SK-N-SH (cell line): ENCODE results near the gene IWS1. TPM values are rescaled to one million over a fixed set of nuclear protein-coding genes. Genes with fewer than 3 reads are reported as not detected.

Experiments
- CTCF ChIA-PET: fragments of 300-600, 350-600 bp; formaldehyde crosslinking; extraction: SDS; loops from one replicate; lab custom pipeline; 2021; lab: Yijun Ruan, JAX
- POLR2A ChIA-PET: fragments of 350-600 bp; sonication (Branson Sonifier 250); formaldehyde crosslinking; extraction: SDS; loops from one replicate; lab custom pipeline; 2020; ENCODE audit warnings: antibody characterized with exemption, inconsistent platforms; lab: Yijun Ruan, JAX
- DNase-seq: peaks from one replicate; pipeline ENCODE4 v3.0.0; 2012
- H2AFZ ChIP-seq: fragments of 200-600 bp; sonication (generic); 2 replicates; pipeline ENCODE4 v1.8.1; 2016; ENCODE audit warnings: antibody characterized with exemption, mild to moderate bottlenecking, low read depth
- H3F3A ChIP-seq: fragments of 200-600 bp; sonication (generic); replicated peaks from 2 replicates; pipeline ENCODE3; 2016; ENCODE audit warnings: antibody characterized with exemption, mild to moderate bottlenecking; ENCODE audit not compliant: insufficient read depth
- H3K27ac ChIP-seq, 2 experiments: fragments of 200-500 bp in 1 of 2; fragments of 200-600 bp in 1 of 2; sonication (Bioruptor generic) in 1 of 2; sonication (generic), shearing (Covaris generic) in 1 of 2; 2 replicates each; pipeline versions ENCODE4 v1.5.1 to v1.6.1; 2014 to 2016; ENCODE audit warnings: low read depth in 2 of 2, inconsistent platforms in 1 of 2, low read length in 1 of 2, mild to moderate bottlenecking in 1 of 2, mixed read lengths in 1 of 2
- H3K27me3 ChIP-seq: fragments of 200-600 bp; sonication (generic), shearing (Covaris generic); 2 replicates; pipeline ENCODE4 v1.6.1; 2016; ENCODE audit warnings: mixed run types; ENCODE audit not compliant: insufficient read depth
- H3K36me3 ChIP-seq, 2 experiments: fragments of 200-500 bp in 1 of 2; fragments of 200-600 bp in 1 of 2; sonication (Bioruptor generic) in 1 of 2; sonication (generic) in 1 of 2; replicated peaks in 1 of 2; 2 replicates each; pipeline versions ENCODE3 to v1.5.1; 2014 to 2016; ENCODE audit warnings: low read length in 1 of 2, mild to moderate bottlenecking in 1 of 2; ENCODE audit not compliant: insufficient read depth in 2 of 2, control insufficient read depth in 1 of 2
- H3K4me1 ChIP-seq, 2 experiments: fragments of 200-500 bp in 1 of 2; fragments of 200-600 bp in 1 of 2; sonication (Bioruptor generic) in 1 of 2; sonication (generic), shearing (Covaris generic) in 1 of 2; 2 replicates each; pipeline versions ENCODE4 v1.5.1 to v1.6.1; 2014 to 2016; ENCODE audit warnings: low read depth in 1 of 2, low read length in 1 of 2, mixed run types in 1 of 2; ENCODE audit not compliant: insufficient read depth in 2 of 2, control insufficient read depth in 1 of 2
- H3K4me2 ChIP-seq: fragments of 200-600 bp; sonication (generic), shearing (Covaris generic); 2 replicates; pipeline ENCODE4 v1.6.1; 2017; ENCODE audit warnings: mixed run types
- H3K4me3 ChIP-seq, 2 experiments: fragments of 200-500 bp in 1 of 2; fragments of 200-600 bp in 1 of 2; sonication (Bioruptor generic) in 1 of 2; sonication (generic), shearing (Covaris generic) in 1 of 2; 2 replicates each; pipeline versions ENCODE4 v1.5.1 to v1.8.1; 2014 to 2016; ENCODE audit warnings: low read depth in 2 of 2, inconsistent platforms in 1 of 2, low read length in 1 of 2, mild to moderate bottlenecking in 1 of 2, mixed read lengths in 1 of 2, moderate library complexity in 1 of 2
- H3K79me2 ChIP-seq: fragments of 200-600 bp; sonication (generic); 2 replicates; pipeline ENCODE4 v1.8.1; 2017; ENCODE audit warnings: mild to moderate bottlenecking; ENCODE audit not compliant: insufficient read depth
- H3K9ac ChIP-seq: fragments of 200-600 bp; sonication (generic); 2 replicates; pipeline ENCODE4 v1.6.1; 2017; ENCODE audit warnings: mixed run types
- H3K9me2 ChIP-seq: fragments of 200-600 bp; sonication (generic); 2 replicates; pipeline ENCODE4 v1.6.1; 2017; ENCODE audit warnings: mixed run types
- H3K9me3 ChIP-seq: fragments of 200-600 bp; sonication (generic); 2 replicates; pipeline ENCODE4 v1.6.1; 2017; ENCODE audit warnings: mixed run types, mild to moderate bottlenecking, moderate library complexity
- H4K20me1 ChIP-seq: fragments of 200-600 bp; sonication (generic); 2 replicates; pipeline ENCODE4 v1.6.1; 2017; ENCODE audit warnings: mild to moderate bottlenecking, mixed run types; ENCODE audit not compliant: insufficient read depth
- CHD2 ChIP-seq: fragments of 150-350 bp; IDR thresholded peaks from 2 replicates; pipeline ENCODE4 v1.6.1; 2018; ENCODE audit warnings: low read length; ENCODE audit not compliant: partially characterized antibody
- EZH2phosphoT487 ChIP-seq: fragments of 200-600 bp; sonication (generic); IDR thresholded peaks from 2 replicates; pipeline ENCODE4 v1.6.1; 2017; ENCODE audit warnings: low read depth, mixed run types, mild to moderate bottlenecking, antibody characterized with exemption, moderate library complexity, borderline replicate concordance
- GATA2 ChIP-seq: sonication (generic); formaldehyde crosslinking; IDR thresholded peaks from 2 replicates; pipeline ENCODE4 v1.5.0; 2020; ENCODE audit warnings: mild to moderate bottlenecking, missing genetic modification reagents
- MXI1 ChIP-seq: IDR thresholded peaks from 2 replicates; pipeline ENCODE4 v1.6.1; 2012; ENCODE audit warnings: mild to moderate bottlenecking, low read depth, low read length, improper control_type of control experiment
- POLR2AphosphoS5 ChIP-seq: IDR thresholded peaks from 2 replicates; pipeline ENCODE4 v1.6.1; 2012; ENCODE audit warnings: low read depth, low read length
- RCOR1 ChIP-seq: fragments of 150-350 bp; IDR thresholded peaks from 2 replicates; pipeline ENCODE4 v1.6.1; 2017; ENCODE audit warnings: antibody characterized with exemption, low read length
- RFX5 ChIP-seq: IDR thresholded peaks from 2 replicates; pipeline ENCODE4 v1.6.1; 2012; ENCODE audit warnings: mild to moderate bottlenecking, improper control_type of control experiment, low read length
- TAF1 ChIP-seq: IDR thresholded peaks from 2 replicates; pipeline ENCODE4 v1.6.1; 2012; ENCODE audit warnings: low read depth, mild to moderate bottlenecking, low read length, moderate library complexity, borderline replicate concordance
- TCF12 ChIP-seq: IDR thresholded peaks from 2 replicates; pipeline ENCODE4 v1.4.0; 2012
- WGBS: methylation state at CpG from one replicate; pipeline ENCODE4 v1.1.6; 2017; ENCODE audit warnings: low lambda C conversion rate; 5-methylcytosine and 5-hydroxymethylcytosine counted together
- polyA plus RNA-seq, 3 experiments: library from polyadenylated mRNA; depleted of rRNA; stranded (reverse); fragments of >200 nt; gene quantifications; 2 replicates each; pipeline ENCODE4 v1.2.3, GENCODE V29; 2012
- TF ChIP-seq, protein P1 (sequence below): IDR thresholded peaks from 2 replicates; pipeline ENCODE4 v1.6.1; 2012; ENCODE audit warnings: mild to moderate bottlenecking, low read depth, low read length, moderate library complexity
- TF ChIP-seq, protein P2 (sequence below): fragments of 150-350 bp; IDR thresholded peaks from 2 replicates; pipeline ENCODE4 v1.6.1; 2017; ENCODE audit warnings: antibody characterized with exemption, low read length, low read depth, borderline replicate concordance
- TF ChIP-seq, protein P3 (sequence below): IDR thresholded peaks from 2 replicates; pipeline ENCODE4 v1.4.0; 2012; ENCODE audit warnings: low read depth
- TF ChIP-seq, protein P4 (sequence below): fragments of 150-350 bp; IDR thresholded peaks from 2 replicates; pipeline ENCODE4 v1.6.1; 2016; ENCODE audit warnings: mild to moderate bottlenecking, low read depth, low read length

IWS1 gene
- polyA plus RNA-seq, 1 of the 3 experiments (the other 2 are of a cell fraction), result 24.6 TPM

DNA sequence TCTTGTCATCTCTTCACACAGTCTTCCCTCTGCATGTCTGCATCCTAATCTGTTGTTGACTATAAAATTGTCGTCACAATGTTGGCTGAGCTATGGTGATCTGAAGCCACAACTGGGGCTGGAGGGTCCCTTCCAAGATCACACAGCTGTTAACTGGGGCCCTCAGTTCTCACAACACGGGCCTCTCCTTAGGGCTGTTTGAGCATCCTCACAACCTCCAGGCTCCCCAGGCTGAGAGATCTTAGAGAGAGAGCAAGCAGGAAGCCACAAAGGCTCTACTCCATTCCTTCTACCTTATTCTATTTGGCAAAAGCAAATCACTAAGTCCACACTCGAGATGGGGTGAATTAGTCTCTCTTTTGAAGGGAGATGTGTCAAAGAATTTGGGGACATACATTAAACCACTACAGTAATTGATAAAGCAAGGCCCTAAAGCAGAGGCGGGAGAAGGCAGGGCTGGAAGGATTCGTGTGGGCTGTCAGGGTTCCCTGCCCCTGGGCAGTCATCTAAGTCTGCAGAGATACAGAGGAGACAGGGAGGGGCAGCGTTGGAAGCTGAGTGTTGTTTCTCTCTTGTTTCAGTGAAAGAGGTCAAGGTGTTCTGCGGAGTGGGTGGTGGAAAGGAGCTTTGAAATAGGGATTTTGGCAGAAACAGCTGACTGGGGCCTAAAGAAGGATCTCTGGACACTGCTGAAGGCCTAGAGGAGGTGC is 25.1 kb upstream of the IWS1 start:
- WGBS, result 55% methylated on average over 7 of the region's 7 CpGs

DNA sequence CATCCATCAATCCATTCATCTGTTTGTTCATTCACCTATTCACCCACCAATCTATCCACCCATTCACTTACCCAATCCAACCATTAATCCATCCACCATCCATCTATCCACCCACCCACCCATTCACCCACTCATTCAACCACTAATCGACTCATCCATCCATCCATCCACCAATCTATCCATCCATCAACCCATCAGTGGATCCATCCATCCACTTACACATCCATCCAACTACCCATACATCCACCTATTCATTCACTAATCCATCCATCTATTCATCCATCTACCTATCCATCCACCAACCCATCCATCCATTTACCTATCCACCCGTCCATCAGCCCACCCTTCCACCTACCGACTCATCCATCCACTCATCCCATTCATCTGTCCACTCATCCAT is 20.5 kb upstream of the IWS1 start:
- H3K9me2 ChIP-seq, result no peaks in the 10 kb centered on the region
- H3K9ac ChIP-seq, result no peak overlapping the region
- ChIA-PET POLR2A (no interaction called here), CTCF (no interaction called here)
- H3K4me3 ChIP-seq, result no peak overlapping the region
- H3K4me2 ChIP-seq, result no peak overlapping the region
- no peaks in the 10 kb centered on the region for H3F3A ChIP-seq
- WGBS, result 24% methylated on average over 3 of the region's 3 CpGs
- H4K20me1 ChIP-seq, result no peaks in the 10 kb centered on the region
- no peaks in the 10 kb centered on the region for H3K9me3 ChIP-seq
- no peak for DNase-seq
- H3K27ac ChIP-seq, result no peak overlapping the region
- no peaks in the 10 kb centered on the region for H3K4me1 ChIP-seq
- H3K79me2 ChIP-seq, result no peaks in the 10 kb centered on the region
- no peaks in the 10 kb centered on the region; the same call in 1 of the 2 replicates for H3K27me3 ChIP-seq
- H3K36me3 ChIP-seq, result no peaks in the 10 kb centered on the region
- H2AFZ ChIP-seq, result no peak overlapping the region
- TF ChIP-seq, protein P1, sequence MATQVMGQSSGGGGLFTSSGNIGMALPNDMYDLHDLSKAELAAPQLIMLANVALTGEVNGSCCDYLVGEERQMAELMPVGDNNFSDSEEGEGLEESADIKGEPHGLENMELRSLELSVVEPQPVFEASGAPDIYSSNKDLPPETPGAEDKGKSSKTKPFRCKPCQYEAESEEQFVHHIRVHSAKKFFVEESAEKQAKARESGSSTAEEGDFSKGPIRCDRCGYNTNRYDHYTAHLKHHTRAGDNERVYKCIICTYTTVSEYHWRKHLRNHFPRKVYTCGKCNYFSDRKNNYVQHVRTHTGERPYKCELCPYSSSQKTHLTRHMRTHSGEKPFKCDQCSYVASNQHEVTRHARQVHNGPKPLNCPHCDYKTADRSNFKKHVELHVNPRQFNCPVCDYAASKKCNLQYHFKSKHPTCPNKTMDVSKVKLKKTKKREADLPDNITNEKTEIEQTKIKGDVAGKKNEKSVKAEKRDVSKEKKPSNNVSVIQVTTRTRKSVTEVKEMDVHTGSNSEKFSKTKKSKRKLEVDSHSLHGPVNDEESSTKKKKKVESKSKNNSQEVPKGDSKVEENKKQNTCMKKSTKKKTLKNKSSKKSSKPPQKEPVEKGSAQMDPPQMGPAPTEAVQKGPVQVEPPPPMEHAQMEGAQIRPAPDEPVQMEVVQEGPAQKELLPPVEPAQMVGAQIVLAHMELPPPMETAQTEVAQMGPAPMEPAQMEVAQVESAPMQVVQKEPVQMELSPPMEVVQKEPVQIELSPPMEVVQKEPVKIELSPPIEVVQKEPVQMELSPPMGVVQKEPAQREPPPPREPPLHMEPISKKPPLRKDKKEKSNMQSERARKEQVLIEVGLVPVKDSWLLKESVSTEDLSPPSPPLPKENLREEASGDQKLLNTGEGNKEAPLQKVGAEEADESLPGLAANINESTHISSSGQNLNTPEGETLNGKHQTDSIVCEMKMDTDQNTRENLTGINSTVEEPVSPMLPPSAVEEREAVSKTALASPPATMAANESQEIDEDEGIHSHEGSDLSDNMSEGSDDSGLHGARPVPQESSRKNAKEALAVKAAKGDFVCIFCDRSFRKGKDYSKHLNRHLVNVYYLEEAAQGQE, result no peak
- TF ChIP-seq, all 33 proteins: peak for 0

More for the DNA sequence above, 25.1 kb upstream of the IWS1 start:
- no peak overlapping the region for H3K27ac ChIP-seq
- H3F3A ChIP-seq, result no peaks in the 10 kb centered on the region
- H3K79me2 ChIP-seq, result no peaks in the 10 kb centered on the region
- DNase-seq, result no peak
- no peak overlapping the region for H2AFZ ChIP-seq
- H3K9me3 ChIP-seq, result no peaks in the 10 kb centered on the region
- TF ChIP-seq, protein P2, sequence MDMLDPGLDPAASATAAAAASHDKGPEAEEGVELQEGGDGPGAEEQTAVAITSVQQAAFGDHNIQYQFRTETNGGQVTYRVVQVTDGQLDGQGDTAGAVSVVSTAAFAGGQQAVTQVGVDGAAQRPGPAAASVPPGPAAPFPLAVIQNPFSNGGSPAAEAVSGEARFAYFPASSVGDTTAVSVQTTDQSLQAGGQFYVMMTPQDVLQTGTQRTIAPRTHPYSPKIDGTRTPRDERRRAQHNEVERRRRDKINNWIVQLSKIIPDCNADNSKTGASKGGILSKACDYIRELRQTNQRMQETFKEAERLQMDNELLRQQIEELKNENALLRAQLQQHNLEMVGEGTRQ, result no peak
- H3K4me1 ChIP-seq, result no peaks in the 10 kb centered on the region
- H3K9me2 ChIP-seq, result no peaks in the 10 kb centered on the region
- no peaks in the 10 kb centered on the region; the same call in 1 of the 2 replicates for H3K27me3 ChIP-seq
- H3K4me2 ChIP-seq, result no peak overlapping the region
- no peak overlapping the region for H3K4me3 ChIP-seq
- POLR2A ChIA-PET, result no interaction called here
- no peaks in the 10 kb centered on the region for H3K36me3 ChIP-seq
- CTCF ChIA-PET, result interaction anchor here (1.0 kb wide), 1 partner anchor 12 kb away, joined by 3 read pairs; no protein-coding TSS in a partner anchor
- H4K20me1 ChIP-seq, result no peaks in the 10 kb centered on the region
- H3K9ac ChIP-seq, result no peak overlapping the region

DNA sequence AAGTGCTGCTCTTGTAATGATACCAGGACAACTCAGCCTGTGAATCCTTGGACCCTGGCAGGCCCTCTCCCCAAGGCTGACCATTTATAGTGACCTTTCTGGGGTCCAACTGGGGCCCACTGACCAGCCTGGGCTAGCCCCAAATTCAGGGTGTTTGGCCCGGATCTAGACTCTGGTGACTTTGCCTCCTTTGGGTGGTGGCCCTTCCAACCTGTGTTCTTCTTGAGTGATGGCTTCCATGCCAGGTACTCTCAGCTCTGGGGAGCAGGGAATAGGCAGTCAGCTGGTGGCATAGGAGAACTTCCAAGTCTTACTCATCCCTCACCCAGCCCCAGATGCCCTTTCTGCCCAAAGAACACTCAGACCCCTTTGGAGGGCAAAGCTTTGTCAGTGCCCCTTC is 19.5 kb upstream of the IWS1 start:
- WGBS, result 38% methylated on average over 1 of the region's 1 CpG
- H3K79me2 ChIP-seq, result no peaks in the 10 kb centered on the region
- H4K20me1 ChIP-seq, result no peaks in the 10 kb centered on the region
- no peaks in the 10 kb centered on the region; the same call in 1 of the 2 replicates for H3K27me3 ChIP-seq
- H3K9me2 ChIP-seq, result no peaks in the 10 kb centered on the region
- H3K9ac ChIP-seq, result no peak overlapping the region
- no peaks in the 10 kb centered on the region for H3K4me1 ChIP-seq
- no peaks in the 10 kb centered on the region for H3K9me3 ChIP-seq
- no peak for DNase-seq
- H3K4me2 ChIP-seq, result no peak overlapping the region
- H3F3A ChIP-seq, result no peaks in the 10 kb centered on the region
- CTCF ChIA-PET, result interaction anchor here (0.9 kb wide), 1 partner anchor 46 kb away, joined by 3 read pairs; no protein-coding TSS in a partner anchor
- POLR2A ChIA-PET, result no interaction called here
- H3K27ac ChIP-seq, result no peak overlapping the region
- no peak overlapping the region for H2AFZ ChIP-seq
- H3K4me3 ChIP-seq, result no peak overlapping the region
- H3K36me3 ChIP-seq, result no peaks in the 10 kb centered on the region
- TF ChIP-seq RFX5 (no peak), CHD2 (no peak), RCOR1 (no peak), TCF12 (no peak), POLR2AphosphoS5 (no peak), TAF1 (no peak), EZH2phosphoT487 (no peak), GATA2 (no peak), MXI1 (no peak)
- TF ChIP-seq, protein P3, sequence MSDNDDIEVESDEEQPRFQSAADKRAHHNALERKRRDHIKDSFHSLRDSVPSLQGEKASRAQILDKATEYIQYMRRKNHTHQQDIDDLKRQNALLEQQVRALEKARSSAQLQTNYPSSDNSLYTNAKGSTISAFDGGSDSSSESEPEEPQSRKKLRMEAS, result no peak
- TF ChIP-seq, protein P4, sequence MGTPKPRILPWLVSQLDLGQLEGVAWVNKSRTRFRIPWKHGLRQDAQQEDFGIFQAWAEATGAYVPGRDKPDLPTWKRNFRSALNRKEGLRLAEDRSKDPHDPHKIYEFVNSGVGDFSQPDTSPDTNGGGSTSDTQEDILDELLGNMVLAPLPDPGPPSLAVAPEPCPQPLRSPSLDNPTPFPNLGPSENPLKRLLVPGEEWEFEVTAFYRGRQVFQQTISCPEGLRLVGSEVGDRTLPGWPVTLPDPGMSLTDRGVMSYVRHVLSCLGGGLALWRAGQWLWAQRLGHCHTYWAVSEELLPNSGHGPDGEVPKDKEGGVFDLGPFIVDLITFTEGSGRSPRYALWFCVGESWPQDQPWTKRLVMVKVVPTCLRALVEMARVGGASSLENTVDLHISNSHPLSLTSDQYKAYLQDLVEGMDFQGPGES, result no peak
- TF ChIP-seq, protein P2, result no peak
